ENCODE results near the gene SH3BP5.

The SH3BP5 gene

DNA sequence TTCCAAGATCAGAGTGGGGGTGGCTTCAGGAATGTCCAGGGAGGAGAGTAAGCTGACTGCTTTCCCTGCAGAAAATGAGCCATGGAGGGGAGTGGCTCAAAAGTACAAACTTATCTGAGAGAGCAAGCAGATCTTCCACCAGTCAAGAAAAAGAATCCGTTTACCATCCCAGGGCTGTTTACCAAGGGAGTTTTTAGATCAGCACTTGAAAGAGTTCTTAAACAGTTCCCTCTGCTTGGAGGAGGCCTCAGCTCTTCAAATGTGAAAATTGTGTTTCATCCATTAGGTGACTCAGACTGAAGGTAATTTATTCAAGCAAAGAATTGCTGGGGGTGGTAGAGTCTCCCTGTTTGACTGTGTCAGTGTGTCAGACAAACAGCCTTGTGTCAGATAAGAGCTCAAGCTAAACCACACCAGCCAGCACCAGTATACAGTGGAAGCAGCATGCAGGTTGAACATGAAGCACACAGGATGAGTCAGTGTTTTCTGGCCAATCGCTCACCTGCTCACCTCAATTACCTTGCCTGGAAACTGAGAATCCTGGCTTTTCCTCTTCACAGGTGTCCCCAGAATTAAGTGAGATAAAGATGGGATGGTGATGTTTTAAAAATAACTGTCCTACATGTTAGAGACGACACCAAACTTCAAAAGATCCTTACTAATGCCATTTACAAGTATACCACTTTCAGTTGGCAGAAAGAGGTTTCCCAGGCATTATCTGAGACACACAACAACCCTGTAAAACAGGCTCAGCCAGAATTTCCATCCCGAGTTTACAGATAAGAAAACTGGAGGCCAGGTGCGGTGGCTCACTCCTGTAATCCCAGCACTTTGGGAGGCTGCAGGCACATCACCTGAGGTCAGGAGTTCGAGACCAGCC, 21.7 kb downstream of the SH3BP5 start:
- ChIA-PET CTCF (interaction anchor here (1.4 to 2.4 kb wide), 2 partner anchors 10 to 42 kb away, joined by 5 to 7 read pairs; no protein-coding TSS in a partner anchor), POLR2A (no interaction called here)
- H3K4me3 ChIP-seq (ENCODE audit: low read depth, low read length), result no peak overlapping the region
- TF ChIP-seq CTCF (IDR thresholded peaks at IDR 0.05; ENCODE audit: insufficient read depth, low read length, missing control alignments), result no peak
- no peak for DNase-seq (ENCODE audit: low read depth, low spot score)

GRCh38 chr3:15309662-15310335, 22.6 kb downstream of the SH3BP5 start:
- POLR2A ChIA-PET, result interaction anchor here (0.6 kb wide), 1 partner anchor 18 kb away, joined by 4 read pairs; no protein-coding TSS in a partner anchor
- DNase-seq (ENCODE audit: low read depth, low spot score), result no peak
- CTCF ChIA-PET, result interaction anchor here (1.4 to 2.4 kb wide), 2 partner anchors 11 to 41 kb away, joined by 5 to 7 read pairs; no protein-coding TSS in a partner anchor

DNA sequence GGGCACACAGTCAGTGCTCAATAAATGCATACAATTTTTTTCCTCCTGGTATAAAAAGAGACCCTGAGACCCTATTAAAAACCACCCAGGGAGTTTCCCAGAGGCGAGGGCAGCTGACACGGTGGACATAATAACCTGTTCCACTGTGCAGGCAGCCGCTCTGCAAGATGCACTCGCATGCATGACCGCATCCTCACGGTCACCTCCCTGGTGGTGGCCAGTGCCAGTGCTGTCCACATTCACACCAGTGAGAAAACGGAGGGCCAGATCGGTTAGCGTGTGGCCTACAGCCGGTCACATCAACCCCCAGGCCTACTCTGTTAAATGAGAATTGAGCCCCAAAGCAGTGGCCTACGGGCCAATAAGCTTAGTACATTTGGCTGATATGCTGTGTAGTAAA, 24.8 kb downstream of the SH3BP5 start:
- ChIA-PET CTCF (interaction anchor here (1.2 to 2.6 kb wide), 5 partner anchors 10 to 46 kb away, joined by 3 to 8 read pairs (median 7); partner anchors contain the start of gene SH3BP5), POLR2A (no interaction called here)
- TF ChIP-seq CTCF (IDR thresholded peaks at IDR 0.05; ENCODE audit: insufficient read depth, low read length, missing control alignments), result no peak

More at GRCh38 chr3:15309662-15310335, 22.6 kb downstream of the SH3BP5 start:
- H3K4me3 ChIP-seq (ENCODE audit: low read depth, low read length), result no peak overlapping the region
- no peak for TF ChIP-seq CTCF (IDR thresholded peaks at IDR 0.05; ENCODE audit: insufficient read depth, low read length, missing control alignments)

GRCh38 chr3:15306979-15307359, 25.4 kb downstream of the SH3BP5 start:
- H3K4me3 ChIP-seq (ENCODE audit: low read depth, low read length), result no peak overlapping the region
- ChIA-PET CTCF (interaction anchor here (1.0 to 2.6 kb wide), 5 partner anchors 10 to 98 kb away, joined by 3 to 8 read pairs (median 7); partner anchors contain the start of gene SH3BP5), POLR2A (no interaction called here)
- no peak for TF ChIP-seq CTCF (IDR thresholded peaks at IDR 0.05; ENCODE audit: insufficient read depth, low read length, missing control alignments)
- no peak for DNase-seq (ENCODE audit: low read depth, low spot score)

More for the DNA sequence above, 24.8 kb downstream of the SH3BP5 start:
- no peak overlapping the region for H3K4me3 ChIP-seq (ENCODE audit: low read depth, low read length)
- no peak for DNase-seq (ENCODE audit: low read depth, low spot score)

DNA sequence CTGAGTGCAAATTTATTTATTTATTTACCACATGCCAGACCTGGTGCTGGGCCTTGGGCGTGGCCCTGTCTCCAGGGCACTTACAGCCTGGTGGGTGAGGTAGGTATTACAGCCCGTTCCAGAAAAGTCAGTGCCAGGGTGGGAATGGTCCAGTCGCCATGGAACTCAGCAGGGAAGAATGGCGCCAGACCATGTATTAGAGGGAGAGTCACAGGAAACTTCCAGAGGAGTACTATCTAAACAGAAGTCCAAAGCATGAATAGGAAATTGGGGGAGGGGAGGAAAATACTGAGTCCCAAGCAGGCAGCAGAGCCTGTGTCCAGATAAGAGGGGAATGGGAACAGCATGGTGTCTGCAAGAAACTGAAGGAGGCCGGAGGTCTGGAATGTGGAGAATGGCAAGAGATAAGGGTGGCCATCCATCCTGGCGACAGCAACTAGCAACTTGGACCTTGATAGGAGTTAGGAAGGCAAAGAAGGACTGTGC, 27.0 kb downstream of the SH3BP5 start:
- H3K4me3 ChIP-seq (ENCODE audit: low read depth, low read length), result no peak overlapping the region
- POLR2A ChIA-PET, result no interaction called here
- no peak for DNase-seq (ENCODE audit: low read depth, low spot score)
- CTCF ChIA-PET, result interaction anchor here (0.8 to 1.1 kb wide), 2 partner anchors 10 to 99 kb away, joined by 3 read pairs; no protein-coding TSS in a partner anchor
- peak; percentile 13 for TF ChIP-seq CTCF (IDR thresholded peaks at IDR 0.05; ENCODE audit: insufficient read depth, low read length, missing control alignments)

Measured in AG04449 (cell line).